HG03135 (cell line): Measurements from ENCODE around the gene MLPH.

Experiments
- ATAC-seq: cut with Tn5 transposase; IDR thresholded peaks from one replicate; pipeline ENCODE4 v1.9.1; 2021; ENCODE audit warnings: mild to moderate bottlenecking, moderate library complexity; ENCODE audit not compliant: unreplicated experiment

MLPH gene

DNA sequence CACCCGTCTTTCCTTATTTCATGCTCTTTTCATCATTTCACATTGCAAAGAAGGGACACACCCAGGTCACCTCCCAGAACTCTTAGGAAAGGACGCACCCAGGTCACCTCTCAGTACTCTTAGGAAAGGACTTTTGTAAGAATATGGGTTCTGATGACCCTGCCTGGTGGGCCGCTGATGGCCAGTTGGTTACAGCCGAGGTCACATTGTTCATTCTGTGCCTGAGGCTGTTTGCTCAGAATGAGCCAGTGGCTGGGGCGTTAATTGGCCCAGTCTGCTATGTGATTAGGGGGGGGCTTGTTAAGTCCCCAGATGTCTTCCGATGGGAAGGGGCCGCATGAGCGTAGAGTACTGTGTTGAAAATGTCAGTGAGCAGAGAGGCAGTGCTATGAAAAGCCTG is 9.4 kb downstream of the MLPH start:
- no peak for ATAC-seq

DNA sequence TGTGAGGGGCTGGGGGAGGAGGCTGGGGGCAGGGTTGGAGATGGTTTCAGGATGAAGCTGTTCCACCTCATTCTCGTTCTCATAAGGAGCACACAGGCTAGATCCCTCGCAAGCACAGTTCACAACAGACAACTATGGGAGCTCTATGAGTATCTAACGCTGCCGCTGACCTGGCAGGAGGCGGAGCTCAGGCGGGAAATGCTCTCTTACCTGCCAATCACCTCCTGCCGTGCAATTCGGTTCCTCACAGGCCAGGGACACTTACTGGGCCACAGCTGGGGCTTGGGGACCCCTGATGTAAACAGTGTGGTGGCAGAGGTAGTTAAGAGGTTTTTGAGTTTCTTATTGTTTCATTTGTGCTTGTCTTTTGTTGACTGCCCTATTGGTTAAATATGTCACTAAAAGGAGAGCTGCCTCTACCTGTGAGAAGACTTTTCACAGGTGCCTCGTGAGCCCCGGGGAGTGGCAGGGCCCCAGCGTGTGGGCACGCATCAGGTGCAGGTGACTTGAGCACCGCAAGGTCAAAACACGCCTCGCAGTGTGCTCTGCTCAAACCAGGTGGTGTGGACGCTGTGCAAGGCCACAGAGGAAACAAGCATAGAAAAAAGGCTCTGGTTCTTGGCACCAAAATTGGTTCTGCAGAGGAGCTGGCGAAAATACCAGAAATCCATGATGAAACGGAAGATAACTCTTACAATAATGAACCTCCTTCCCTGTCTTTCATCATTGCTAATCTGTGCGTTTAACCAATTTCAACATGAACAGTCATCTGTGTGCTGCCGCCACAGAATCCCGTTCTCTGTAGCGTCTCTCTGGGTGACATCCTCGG is 10.2 kb downstream of the MLPH start:
- no peak for ATAC-seq

DNA sequence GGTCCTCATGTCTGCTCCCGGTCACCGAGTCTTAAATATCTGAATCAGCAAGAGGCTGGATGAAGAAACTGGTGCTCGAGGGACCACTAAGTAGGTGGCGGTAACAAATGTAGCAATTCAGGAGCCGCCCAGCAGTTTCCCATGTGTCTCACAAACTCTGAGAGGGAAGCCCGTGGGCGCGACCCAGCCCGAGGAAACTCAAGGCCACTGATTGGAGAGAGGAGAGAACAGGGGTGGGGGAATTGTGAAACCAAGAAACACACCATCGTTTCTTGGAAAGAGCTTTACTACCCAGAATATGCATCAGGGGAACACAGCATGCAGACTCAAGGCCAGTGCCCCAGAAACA is 10.8 kb downstream of the MLPH start:
- ATAC-seq: no peak

DNA sequence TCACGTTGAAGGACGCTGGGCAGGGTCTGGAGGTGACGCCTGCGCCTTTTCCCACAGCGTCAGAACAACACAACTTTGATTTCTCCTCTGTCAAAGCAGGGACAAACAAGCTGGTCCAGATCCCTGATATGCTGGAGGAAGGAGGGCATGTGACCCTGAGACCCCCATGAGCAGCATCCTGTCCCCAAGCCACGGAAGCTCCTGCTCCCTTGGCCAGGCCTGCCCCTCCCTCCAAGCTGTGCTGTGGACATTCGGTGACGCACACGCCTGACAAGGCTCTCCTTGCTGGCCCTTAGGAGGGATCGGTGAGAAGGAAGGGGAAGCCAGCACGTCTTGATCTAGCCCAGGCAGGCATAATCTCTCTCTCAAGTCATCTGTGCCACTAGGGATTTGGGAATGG is 11.3 kb downstream of the MLPH start:
- no peak for ATAC-seq

DNA sequence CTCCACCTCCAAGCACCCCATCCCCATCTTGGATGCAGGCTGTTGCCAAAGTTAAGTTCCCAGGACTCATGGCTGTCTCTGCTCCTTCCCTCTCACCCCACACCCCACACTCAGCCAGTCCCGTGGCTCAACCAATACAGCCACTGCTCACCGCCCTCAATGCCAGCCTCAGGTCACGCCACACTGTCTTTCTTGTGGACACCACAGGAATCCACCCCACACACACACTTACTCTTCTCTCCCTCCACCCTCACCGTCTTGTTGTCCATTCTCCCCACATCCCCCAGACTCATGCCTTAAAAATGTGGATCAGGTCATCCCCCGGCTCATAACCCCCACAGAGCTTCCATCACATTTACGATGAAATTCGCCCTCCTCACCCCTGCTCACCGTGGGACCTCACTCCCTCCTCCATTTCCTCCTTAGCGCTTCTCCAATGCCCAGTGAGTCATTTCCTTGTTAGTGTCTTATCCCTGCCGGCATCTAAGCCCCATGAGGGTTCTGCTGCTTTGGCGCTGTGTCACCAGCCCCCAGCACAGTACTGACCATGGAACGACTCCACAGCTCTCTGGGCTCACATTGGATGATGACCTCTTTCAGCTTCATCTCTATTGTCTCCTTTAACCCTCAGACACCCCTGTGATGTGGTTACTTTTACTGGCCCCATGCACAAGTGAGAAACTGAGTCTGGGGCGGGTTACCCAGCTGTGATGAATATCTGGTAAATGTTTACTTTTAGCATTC is 13.8 kb downstream of the MLPH start:
- no peak for ATAC-seq

DNA sequence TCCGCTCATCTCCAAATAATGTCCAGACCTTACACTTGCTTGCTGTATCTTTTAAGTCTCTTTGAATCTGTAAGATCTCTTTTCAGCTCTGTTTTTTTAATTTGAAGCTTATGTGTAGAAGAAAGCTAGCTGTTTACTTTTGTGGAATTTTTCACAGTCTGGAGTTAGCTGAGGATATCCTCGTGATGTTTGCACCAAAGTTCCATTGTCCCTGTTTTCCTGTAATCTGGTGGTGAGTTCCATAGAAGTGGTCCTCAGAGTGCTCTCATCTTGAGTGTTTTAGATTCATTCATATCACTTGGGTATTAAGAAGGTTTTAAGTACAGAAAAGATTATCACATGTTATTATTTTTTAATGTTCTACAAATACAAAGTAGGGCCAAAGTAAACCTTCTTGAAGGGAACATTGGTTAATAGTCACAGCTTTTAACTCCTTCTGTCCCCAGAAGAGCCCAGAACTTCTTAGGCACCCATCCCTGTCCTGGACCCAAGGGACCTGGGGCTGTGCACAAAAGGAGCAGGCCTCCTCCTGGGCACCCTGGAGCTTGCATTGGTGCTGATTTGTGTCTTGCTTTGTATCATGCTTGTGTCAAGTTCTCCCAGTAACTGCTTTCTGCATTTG is 15.0 kb downstream of the MLPH start:
- no peak for ATAC-seq

DNA sequence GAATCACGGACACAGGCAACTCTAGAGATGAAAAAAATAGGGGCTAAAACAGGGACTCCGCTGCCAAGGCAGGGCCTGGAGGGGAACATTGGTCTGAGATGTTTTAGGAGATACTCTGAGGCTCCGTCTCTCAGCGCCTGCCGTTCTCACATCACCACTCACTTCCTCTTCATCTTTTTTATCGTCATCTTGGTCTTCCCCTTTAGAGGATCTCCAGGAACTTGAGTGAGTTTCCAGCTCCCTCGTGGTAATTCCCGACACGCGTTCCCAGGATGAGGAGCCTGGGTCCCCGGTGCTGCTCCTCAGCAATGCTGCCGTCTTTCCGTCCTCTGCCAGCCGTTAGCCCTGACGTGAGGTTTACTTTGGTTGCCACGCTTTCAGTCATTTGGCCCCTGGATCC is 16.1 kb downstream of the MLPH start:
- no peak for ATAC-seq

DNA sequence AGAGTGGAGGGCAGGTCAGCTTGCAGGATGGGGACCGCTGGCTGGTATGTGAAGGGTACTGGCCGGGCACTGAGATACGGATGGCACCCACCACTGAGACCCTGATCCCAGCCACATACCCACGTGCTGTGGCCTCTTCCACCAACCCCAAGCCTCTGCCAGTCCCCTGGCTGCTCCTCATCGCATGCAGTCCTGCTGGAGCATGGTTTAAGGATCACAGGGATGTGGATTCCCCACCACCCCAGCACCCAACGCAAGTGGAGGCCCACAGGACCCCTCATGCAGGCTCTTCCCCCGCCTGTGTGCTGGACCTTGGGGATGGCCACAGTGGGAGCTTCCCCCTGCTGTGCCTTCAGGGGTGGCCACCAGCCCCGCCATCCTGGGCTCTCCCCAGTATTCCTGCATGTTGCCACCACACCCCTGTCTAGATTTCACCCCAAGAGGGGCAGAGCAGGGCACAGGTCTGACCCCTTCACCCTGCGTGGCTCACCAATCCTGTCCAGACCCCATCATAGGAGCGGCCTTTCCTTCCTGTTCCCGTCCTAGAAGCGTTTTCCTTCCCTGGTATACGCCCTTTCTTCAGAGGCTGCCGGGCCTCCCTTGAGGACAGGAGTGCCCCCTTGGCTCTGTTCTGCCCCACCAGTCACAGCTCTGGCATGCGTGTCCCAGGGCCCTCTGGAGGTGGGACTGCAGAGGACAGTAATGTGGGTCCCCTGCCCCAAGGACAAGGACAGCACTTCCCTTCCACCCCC is 18.3 kb downstream of the MLPH start:
- ATAC-seq: no peak

DNA sequence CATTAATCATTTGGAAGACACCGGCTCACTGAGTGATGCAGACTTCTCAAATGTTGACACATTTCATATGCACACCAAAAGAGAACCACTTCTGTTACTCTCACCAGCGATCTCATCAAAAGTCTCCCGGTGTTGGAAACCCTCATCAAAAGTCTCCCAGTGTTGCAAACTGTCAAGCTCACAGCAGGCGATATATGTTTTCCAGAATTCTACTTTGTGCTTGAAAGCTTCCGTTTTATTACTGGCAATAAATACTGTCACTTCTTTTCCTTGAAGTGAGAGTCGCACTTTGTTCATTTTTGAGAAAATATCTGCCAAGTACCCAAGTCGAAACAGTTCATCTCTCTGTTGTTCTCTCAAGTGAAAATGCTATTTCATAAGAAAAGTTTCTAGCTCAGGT is 20.5 kb downstream of the MLPH start:
- no peak for ATAC-seq

DNA sequence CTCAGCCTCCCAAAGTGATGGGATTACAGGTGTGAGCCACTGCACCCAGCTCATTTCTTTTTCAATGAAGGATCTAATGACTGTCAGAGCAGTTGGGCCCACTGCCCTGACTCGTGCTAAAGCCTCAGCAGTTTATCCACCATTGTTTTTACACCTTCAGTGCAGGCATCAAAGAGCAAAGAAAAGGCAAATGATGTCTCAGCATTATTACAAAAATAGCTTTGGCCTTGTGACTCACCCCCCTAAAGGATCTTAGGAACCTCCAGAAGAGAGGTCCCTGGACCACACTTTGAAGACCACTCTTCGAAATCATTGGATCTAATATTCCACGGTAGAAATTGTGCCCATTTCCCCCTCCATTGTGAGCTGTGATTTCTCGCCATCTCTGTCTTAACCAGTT is 21.3 kb downstream of the MLPH start:
- ATAC-seq: no peak

DNA sequence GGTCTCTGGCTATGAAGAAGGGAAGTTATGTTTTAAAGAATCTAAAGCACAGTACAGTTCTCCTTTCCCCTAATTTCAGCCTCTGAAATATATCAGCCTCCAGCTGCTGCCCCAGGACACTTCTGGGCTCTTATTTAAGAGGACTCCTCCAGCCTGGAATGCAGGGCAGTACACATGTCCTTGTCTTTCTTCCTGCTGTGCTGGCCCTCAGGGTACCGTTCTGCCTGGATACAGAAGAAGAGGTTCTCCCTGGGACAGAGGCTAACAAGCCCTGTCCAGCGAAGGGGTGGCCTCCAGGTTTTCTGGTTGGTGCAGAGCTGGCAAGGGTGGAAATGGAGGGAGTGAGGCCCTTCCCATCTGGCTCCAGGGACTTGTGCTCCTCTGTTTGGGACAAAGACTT is 22.1 kb downstream of the MLPH start:
- no peak for ATAC-seq

DNA sequence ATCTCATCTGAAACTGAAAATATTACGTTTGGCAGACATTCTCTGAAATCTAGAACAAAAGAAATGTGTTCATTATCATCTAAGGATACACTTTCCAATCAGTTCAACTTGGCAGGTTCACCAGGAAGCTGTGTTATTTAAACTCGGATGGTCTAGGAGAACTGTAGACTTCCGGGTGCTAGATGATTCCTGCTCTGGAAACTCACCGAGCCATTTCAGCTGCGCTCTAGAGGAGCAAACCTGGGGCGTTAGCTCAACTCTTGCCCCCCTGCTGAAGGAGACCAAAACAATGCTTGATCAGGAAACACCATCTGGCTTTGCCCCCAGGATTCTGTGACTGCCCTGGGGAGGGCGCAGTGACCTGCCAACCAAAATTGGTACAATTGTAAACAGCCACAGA is 22.9 kb downstream of the MLPH start:
- ATAC-seq: no peak

DNA sequence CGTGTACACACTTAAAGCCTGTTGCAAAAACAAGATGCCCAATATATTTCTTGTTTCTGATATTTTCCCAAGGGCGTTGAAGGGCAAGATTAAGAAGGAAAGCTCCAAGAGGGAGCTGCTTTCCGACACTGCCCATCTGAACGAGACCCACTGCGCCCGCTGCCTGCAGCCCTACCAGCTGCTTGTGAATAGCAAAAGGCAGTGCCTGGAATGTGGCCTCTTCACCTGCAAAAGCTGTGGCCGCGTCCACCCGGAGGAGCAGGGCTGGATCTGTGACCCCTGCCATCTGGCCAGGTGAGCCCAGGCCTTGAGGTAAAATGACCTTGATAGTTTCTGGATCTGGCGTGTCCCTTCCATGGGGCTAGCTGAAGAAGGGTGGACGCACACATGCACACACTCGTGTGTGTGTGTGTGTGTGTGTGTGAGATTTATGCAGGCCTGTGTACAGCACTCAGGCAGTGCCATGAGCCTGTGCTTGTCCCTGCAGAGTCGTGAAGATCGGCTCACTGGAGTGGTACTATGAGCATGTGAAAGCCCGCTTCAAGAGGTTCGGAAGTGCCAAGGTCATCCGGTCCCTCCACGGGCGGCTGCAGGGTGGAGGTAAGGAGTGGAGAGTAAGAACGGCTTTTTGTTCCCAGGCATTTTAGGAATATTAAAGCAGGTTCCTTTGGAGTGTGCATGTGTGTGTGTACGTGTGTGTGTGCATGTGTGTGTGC is 23.6 kb downstream of the MLPH start:
- no peak for ATAC-seq

DNA sequence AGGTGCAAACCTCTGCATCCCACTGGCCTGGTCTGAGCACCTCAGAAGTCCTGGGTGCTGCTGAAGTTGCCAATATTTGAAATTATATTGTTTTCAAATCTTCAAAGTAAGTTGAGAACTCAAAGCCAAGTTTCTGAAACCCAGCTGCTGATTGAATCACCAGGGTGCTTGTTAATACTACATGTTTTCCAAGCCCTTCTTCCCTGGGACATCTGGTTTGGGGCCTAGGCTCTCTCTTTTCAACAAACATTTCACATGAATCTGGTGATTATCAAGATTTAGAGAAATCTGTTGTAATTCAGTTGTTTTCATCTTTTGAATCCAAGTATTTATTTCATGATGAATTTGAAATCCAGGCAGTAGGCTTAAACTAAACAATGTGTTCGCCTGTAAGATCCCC is 24.4 kb downstream of the MLPH start:
- ATAC-seq: no peak

DNA sequence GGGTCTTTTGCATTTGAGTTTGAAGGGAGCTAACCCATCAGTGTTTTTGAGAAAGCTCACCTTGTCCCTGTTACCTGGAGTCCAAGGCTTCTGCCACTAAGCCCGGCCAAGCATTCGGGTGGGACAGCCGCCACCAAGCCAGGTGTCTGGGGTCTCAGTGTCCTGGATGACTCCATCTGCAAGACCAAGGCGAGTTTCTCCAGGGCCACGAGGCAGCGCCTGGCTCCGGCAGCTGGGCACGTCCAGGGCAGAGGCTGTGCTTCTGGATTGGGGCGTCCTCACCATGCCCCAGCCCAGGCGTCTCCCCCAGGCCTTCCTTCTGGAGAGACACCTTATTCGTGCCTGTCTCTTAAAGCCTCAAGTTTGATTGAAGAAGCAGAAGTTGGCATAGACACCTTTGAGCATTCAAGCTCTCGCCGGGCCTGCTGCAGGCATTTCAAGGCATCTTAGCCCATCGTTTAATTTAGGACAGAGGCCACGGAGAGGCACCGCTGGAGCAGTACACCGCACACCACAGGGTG is 24.9 kb downstream of the MLPH start:
- ATAC-seq: no peak

DNA sequence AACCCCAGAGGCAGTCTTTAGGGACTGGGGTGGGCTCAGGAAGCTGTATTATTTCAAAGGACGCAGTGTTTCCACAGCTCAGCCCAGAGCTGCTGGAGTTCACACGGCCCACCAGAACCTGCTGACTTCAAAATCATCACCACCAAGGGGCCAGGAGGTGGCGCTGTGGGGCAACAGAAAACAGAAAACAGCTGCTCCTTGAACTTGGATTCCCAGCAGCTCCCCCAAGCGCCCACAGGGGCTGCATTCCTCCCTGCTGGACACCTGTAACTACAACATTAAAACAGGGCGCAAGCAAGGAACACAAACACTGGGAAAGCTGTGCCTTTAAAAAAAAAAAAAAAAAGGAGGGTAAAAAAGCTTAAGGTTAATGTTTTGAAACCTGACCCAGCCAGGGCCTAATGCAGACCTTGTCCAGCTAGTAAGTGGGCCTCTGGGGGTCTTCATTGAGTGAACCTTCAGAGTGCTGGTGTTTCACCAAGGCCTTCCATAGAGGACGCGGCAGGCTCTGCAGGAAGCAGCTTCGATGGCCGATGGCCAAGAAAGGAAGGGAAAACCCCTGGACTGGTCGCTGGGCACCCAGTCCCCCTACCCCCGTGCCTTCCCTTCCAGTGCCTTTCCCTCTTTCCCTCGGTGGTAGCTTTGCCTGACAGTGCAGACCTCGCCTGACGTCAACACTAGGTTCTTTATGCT is 25.9 kb downstream of the MLPH start:
- peak; percentile 69 for ATAC-seq

DNA sequence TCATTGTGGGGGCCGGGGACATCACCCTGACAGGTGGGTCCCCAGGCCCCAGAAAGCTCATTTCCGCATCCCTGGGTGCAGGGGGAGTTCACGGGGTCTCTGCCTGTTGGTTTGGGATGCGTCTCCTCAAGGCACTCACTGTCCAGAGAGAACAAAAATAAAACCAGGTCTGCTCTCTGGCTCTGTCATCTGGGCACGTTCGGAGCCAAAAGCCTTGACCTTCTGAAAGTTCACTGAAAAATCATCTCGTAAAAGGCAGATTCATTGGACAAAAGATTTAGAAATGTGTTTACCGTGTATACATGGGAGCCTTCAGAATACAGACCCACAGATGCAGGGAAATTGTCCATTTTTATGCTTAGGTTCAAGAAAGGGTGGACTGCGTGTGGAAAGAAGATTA is 26.6 kb downstream of the MLPH start:
- no peak for ATAC-seq

DNA sequence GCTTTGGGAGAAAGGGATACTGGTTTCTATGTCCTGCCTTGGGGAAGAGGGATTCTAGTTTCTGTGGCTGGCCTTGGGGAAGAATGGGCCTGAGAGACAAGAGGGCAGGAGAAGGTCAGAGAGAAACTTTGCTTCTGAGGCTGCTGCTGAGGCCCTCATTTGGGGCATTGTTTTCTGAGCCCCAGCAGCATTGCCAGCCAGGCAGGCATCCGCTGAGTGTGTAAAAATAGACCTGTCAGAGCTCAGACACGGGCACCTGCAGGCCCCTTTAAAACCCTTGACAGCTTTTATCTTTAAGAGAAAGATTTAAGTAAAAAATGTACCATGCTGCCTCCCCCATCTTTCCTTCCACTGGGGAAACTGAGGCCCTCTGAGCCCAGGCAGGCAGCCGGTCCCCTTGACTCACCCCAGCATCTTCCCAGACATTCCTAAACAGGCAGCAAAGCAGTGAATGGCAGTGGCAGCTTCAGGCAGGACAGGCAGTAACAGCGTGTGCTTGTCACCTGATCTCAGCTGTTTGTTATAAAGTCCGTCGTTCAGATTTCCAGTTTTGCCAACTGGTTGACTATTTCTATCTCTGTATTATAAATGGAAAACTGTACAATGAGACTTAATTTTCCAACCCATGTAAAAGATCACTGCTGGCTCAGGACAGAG is 27.6 kb downstream of the MLPH start:
- ATAC-seq: no peak

DNA sequence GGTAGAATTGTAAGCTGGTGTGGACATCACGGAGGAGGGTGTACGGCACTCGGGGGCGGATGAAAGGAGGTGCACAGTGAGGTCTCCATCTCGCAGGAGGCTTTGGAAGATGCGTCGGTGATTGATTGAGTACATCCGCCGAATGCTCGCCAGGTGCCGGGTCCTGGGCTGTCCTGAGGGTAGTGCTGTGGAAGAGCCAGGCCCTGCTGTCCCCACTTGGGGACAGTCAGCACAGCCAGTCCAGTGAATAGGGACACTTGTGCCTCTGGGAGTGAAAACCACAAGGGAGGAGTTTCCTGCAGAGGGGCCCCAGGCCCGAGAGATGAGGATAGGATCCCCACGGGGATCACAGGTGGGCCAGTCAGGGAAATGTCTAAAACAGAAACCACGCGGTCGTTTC is 28.1 kb downstream of the MLPH start:
- no peak for ATAC-seq
